GM12873 (cell line): ENCODE measurements around the gene IRAK4.
A peak's percentile ranks its signal among the peaks of the same experiment; 100 is the strongest.

Source experiments
- CTCF ChIP-seq: IDR thresholded peaks from 2 replicates; pipeline ENCODE4 v1.5.1; 2012; ENCODE audit warnings: low read depth, mild to moderate bottlenecking, moderate library complexity, low read length, control low read depth; ENCODE audit not compliant: insufficient read depth; ENCODE audit errors: missing control alignments

The IRAK4 gene

DNA sequence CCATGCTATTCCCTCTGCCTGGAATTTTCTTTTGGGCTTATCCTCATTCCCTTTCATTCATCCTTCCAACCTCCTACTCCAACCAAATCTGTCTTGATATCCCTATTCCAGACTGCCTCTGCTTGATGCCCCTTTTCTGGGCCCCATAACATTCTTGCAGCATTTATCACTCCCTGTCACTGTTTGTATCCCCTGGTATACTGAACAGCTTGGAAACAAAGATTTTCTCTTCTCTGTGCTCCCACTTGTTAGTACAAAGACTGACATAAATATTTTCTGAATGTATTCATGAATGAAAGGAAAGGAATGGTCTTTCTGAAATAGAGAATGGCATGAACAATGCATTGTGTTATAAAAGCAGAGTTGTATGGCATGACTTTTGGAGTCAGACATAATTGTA is 7.5 kb downstream of the IRAK4 start:
- no peak for TF ChIP-seq CTCF

DNA sequence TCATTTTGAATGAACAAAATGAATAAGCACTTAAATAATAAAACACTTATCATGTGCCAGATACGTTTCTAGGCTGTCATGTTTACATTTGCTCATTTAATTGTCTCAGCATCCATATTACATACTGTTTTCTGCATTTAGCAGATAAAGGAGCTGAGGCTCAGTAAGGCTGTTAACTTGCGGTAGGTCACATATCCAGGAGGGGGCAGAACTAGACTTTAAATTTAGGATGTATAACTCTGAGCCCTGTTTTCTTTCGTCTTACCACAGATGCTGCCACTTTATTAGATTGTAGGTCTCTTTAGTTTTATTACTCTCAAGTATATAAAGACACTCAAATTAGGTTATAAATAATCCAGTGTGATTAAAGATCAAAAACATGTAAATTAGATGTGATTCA is 17.7 kb downstream of the IRAK4 start:
- peak; percentile 39 for TF ChIP-seq CTCF

GRCh38 chr12:43786899-43787693 is 28.3 kb downstream of the IRAK4 start:
- TF ChIP-seq CTCF = no peak

DNA sequence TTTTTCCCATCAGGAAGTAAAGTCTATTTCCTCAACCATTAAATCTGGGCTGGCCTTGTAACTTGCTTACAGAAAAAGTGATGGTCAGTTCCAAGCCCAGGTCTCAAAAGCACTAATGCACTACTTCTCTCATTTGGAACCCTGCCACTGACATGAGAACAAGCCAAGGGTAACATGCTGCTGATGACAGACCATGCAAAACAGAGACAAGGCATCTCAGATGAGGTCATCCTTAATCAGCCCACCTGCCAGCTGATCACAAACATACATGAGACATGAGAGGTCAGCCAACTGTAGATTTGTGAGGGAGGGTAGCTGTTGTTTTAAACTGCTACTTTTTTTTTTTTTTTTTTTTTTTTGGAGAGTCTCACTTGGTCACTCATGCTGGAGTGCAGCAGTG is 31.2 kb downstream of the IRAK4 start:
- no peak for TF ChIP-seq CTCF

- no peak for TF ChIP-seq CTCF
Measured at GRCh38 chr12:43795716-43796280, 37.0 kb downstream of the IRAK4 start.

- TF ChIP-seq CTCF = no peak
Measured at GRCh38 chr12:43797561-43798217, 38.9 kb downstream of the IRAK4 start.

- no peak for TF ChIP-seq CTCF
Measured at GRCh38 chr12:43805149-43805859, 46.6 kb downstream of the IRAK4 start.
